ENCODE data around the gene SOCS2.

DNA sequence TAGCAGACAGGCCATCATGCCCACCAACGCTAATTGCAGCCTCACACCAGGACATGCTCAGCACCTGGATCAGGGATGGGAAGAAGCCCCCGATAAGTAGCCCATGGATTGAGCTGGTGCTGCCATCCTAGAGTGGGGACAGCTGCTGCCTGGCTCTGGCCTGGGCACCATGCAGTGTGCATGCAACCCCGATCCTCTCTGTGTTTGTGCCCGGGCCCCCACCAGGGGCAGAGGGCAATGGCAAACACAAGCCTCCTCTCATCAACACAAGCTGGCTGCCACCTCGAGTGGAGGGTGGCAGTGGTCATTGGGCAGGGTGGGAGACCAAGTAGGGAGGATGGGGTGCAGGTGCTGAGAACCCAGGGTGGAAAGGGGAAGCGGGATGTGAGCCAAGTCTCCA lies 23.3 kb upstream of the SOCS2 start:
- TF ChIP-seq RAD21 (IDR thresholded peaks at IDR 0.05; ENCODE audit: low read depth) = no peak
- TF ChIP-seq, protein P1, sequence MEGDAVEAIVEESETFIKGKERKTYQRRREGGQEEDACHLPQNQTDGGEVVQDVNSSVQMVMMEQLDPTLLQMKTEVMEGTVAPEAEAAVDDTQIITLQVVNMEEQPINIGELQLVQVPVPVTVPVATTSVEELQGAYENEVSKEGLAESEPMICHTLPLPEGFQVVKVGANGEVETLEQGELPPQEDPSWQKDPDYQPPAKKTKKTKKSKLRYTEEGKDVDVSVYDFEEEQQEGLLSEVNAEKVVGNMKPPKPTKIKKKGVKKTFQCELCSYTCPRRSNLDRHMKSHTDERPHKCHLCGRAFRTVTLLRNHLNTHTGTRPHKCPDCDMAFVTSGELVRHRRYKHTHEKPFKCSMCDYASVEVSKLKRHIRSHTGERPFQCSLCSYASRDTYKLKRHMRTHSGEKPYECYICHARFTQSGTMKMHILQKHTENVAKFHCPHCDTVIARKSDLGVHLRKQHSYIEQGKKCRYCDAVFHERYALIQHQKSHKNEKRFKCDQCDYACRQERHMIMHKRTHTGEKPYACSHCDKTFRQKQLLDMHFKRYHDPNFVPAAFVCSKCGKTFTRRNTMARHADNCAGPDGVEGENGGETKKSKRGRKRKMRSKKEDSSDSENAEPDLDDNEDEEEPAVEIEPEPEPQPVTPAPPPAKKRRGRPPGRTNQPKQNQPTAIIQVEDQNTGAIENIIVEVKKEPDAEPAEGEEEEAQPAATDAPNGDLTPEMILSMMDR (IDR thresholded peaks at IDR 0.05 in 2 of 3, conservative IDR thresholded peaks at IDR 0.05 in 1 of 3; ENCODE audit: borderline replicate concordance in 1 of 3, insufficient read depth in 1 of 3, low read depth in 2 of 3, low read length in 2 of 3) = no peak
- TF ChIP-seq, protein P2, sequence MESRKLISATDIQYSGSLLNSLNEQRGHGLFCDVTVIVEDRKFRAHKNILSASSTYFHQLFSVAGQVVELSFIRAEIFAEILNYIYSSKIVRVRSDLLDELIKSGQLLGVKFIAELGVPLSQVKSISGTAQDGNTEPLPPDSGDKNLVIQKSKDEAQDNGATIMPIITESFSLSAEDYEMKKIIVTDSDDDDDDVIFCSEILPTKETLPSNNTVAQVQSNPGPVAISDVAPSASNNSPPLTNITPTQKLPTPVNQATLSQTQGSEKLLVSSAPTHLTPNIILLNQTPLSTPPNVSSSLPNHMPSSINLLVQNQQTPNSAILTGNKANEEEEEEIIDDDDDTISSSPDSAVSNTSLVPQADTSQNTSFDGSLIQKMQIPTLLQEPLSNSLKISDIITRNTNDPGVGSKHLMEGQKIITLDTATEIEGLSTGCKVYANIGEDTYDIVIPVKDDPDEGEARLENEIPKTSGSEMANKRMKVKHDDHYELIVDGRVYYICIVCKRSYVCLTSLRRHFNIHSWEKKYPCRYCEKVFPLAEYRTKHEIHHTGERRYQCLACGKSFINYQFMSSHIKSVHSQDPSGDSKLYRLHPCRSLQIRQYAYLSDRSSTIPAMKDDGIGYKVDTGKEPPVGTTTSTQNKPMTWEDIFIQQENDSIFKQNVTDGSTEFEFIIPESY (IDR thresholded peaks at IDR 0.05; ENCODE audit: extremely low read depth, insufficient replicate concordance, low read length) = no peak
- TF ChIP-seq EZH2 (IDR thresholded peaks at IDR 0.05) = no peak
- no peak for TF ChIP-seq SP1 (IDR thresholded peaks at IDR 0.05; ENCODE audit: low read depth)

Measured in HCT116 (cell line).